Keratinocyte (primary cell): ENCODE data around the gene ARNT2. TPM values are rescaled to one million over a fixed set of nuclear protein-coding genes. Genes with fewer than 3 reads are reported as not detected.

Source experiments
- DNase-seq: peaks from one replicate; pipeline ENCODE4 v3.0.0-alpha.2; 2011; ENCODE audit warnings: low read depth, missing footprints, low spot score
- FAIRE-seq: peaks from 2 replicates; lab custom pipeline; 2011; peaks lifted over from hg19 to GRCh38; lab: Jason Lieb, UNC
- H2AFZ ChIP-seq: 2 replicates; pipeline ENCODE4 v1.6.0; 2012; ENCODE audit warnings: low read length, control low read depth, inconsistent platforms; ENCODE audit not compliant: control insufficient read depth
- H3K27ac ChIP-seq: 2 replicates; pipeline ENCODE4 v1.5.1; 2011; ENCODE audit warnings: low read length; ENCODE audit not compliant: control insufficient read depth, insufficient read depth
- H3K27me3 ChIP-seq: 3 replicates; pipeline ENCODE4 v1.6.0; 2011; ENCODE audit warnings: low read length; ENCODE audit not compliant: control insufficient read depth, insufficient read depth; ENCODE audit errors: extremely low read depth
- H3K36me3 ChIP-seq, 2 experiments: 2 replicates in 1 of 2; 3 replicates in 1 of 2; pipeline ENCODE4 v1.5.1; 2011; ENCODE audit warnings: low read length in 2 of 2, mild to moderate bottlenecking in 1 of 2; ENCODE audit not compliant: control insufficient read depth in 2 of 2, insufficient read depth in 2 of 2; ENCODE audit errors: extremely low read depth in 1 of 2
- H3K4me1 ChIP-seq: 3 replicates; pipeline ENCODE4 v1.5.1; 2011; ENCODE audit warnings: low read length; ENCODE audit not compliant: control insufficient read depth, insufficient read depth; ENCODE audit errors: extremely low read depth
- H3K4me2 ChIP-seq: 3 replicates; pipeline ENCODE4 v1.6.0; 2011; ENCODE audit warnings: low read depth, low read length; ENCODE audit not compliant: control insufficient read depth, insufficient read depth; ENCODE audit errors: extremely low read depth
- H3K4me3 ChIP-seq, 3 experiments: fragments of 200-600 bp in 1 of 3; sonication (generic) in 1 of 3; 2 replicates in 2 of 3; 3 replicates in 1 of 3; pipeline ENCODE4 v1.5.1; 2011 to 2016; ENCODE audit warnings: low read length in 3 of 3, mild to moderate bottlenecking in 3 of 3, control low read depth in 2 of 3, inconsistent platforms in 1 of 3, low read depth in 1 of 3, mixed read lengths in 1 of 3, mixed run types in 1 of 3, moderate library complexity in 1 of 3; ENCODE audit not compliant: control insufficient read depth in 2 of 3, insufficient read depth in 2 of 3; ENCODE audit errors: extremely low read depth in 1 of 3
- H3K79me2 ChIP-seq: 2 replicates; pipeline ENCODE4 v1.6.0; 2012; ENCODE audit warnings: low read length; ENCODE audit not compliant: control insufficient read depth, insufficient read depth
- H3K9ac ChIP-seq: 3 replicates; pipeline ENCODE4 v1.6.0; 2011; ENCODE audit warnings: low read length; ENCODE audit not compliant: control insufficient read depth, insufficient read depth; ENCODE audit errors: extremely low read depth
- H3K9me1 ChIP-seq: 3 replicates; pipeline ENCODE4 v1.6.0; 2011; ENCODE audit warnings: low read length; ENCODE audit not compliant: control insufficient read depth, insufficient read depth; ENCODE audit errors: extremely low read depth
- H3K9me3 ChIP-seq: 2 replicates; pipeline ENCODE4 v1.5.1; 2012; ENCODE audit warnings: low read depth, low read length; ENCODE audit not compliant: control insufficient read depth
- H4K20me1 ChIP-seq: 3 replicates; pipeline ENCODE4 v1.6.0; 2011; ENCODE audit warnings: low read length; ENCODE audit not compliant: control insufficient read depth, insufficient read depth; ENCODE audit errors: extremely low read depth
- EZH2 ChIP-seq: IDR thresholded peaks from one replicate; pipeline ENCODE4 v1.6.1; 2012; ENCODE audit warnings: inconsistent platforms, mild to moderate bottlenecking, low read length, moderate library complexity
- dilution Hi-C: fragments of 300-500 bp; cut with MboI; formaldehyde crosslinking; loops from one replicate; pipeline ENCODE4 v1.7.0; 2020; ENCODE audit warnings: low sequenced_read_pairs; ENCODE audit not compliant: extremely low pct_ligation_motif_present
- polyA plus RNA-seq, 5 experiments: library from polyadenylated mRNA; depleted of rRNA in 3 of 5; stranded (reverse) in 3 of 5; stranded (forward) in 1 of 5; unstranded in 1 of 5; fragments of >200 nt; gene quantifications; 1 replicate in 1 of 5; 2 replicates in 3 of 5; 3 replicates in 1 of 5; pipeline versions ENCODE4 v1.2.1 to v1.2.3, GENCODE V29; 2011 to 2012; ENCODE audit warnings: missing spikeins in 2 of 5, low read depth in 1 of 5, low replicate concordance in 1 of 5
- TF ChIP-seq, protein P1 (sequence below), 3 experiments: IDR thresholded peaks in 1 of 3; conservative IDR thresholded peaks in 1 of 3; optimal IDR thresholded peaks in 1 of 3; 2 replicates in 2 of 3; 3 replicates in 1 of 3; pipeline versions ENCODE3 to v1.5.1; 2011; ENCODE audit warnings: low read length in 3 of 3, mild to moderate bottlenecking in 3 of 3, moderate library complexity in 2 of 3, control low read depth in 1 of 3, inconsistent platforms in 1 of 3; ENCODE audit not compliant: insufficient read depth in 2 of 3; ENCODE audit errors: extremely low read depth in 1 of 3

ARNT2 gene
- polyA plus RNA-seq, 1 donor (not counting 4 experiments of a cell fraction or from before 2014, with no cell fraction given), result 0.16 TPM

GRCh38 chr15:80461356-80462095, 57.3 kb downstream of the ARNT2 start:
- H4K20me1 ChIP-seq, result no peaks in the 10 kb centered on the region
- no peak overlapping the region for H3K9ac ChIP-seq
- DNase-seq, result no peak
- H3K36me3 ChIP-seq, result no peaks in the 10 kb centered on the region
- no peaks in the 10 kb centered on the region for H3K9me3 ChIP-seq
- no peaks in the 10 kb centered on the region for H3K79me2 ChIP-seq
- H3K9me1 ChIP-seq, result no peaks in the 10 kb centered on the region
- H3K4me3 ChIP-seq, result no peak overlapping the region
- no peak overlapping the region for H2AFZ ChIP-seq
- TF ChIP-seq EZH2, result no peak
- TF ChIP-seq, protein P1, sequence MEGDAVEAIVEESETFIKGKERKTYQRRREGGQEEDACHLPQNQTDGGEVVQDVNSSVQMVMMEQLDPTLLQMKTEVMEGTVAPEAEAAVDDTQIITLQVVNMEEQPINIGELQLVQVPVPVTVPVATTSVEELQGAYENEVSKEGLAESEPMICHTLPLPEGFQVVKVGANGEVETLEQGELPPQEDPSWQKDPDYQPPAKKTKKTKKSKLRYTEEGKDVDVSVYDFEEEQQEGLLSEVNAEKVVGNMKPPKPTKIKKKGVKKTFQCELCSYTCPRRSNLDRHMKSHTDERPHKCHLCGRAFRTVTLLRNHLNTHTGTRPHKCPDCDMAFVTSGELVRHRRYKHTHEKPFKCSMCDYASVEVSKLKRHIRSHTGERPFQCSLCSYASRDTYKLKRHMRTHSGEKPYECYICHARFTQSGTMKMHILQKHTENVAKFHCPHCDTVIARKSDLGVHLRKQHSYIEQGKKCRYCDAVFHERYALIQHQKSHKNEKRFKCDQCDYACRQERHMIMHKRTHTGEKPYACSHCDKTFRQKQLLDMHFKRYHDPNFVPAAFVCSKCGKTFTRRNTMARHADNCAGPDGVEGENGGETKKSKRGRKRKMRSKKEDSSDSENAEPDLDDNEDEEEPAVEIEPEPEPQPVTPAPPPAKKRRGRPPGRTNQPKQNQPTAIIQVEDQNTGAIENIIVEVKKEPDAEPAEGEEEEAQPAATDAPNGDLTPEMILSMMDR (optimal IDR thresholded peaks at IDR 0.05 in 1 of 3, IDR thresholded peaks at IDR 0.05 in 1 of 3, conservative IDR thresholded peaks at IDR 0.05 in 1 of 3; ENCODE audit: extremely low read depth in 1 of 3, insufficient read depth in 2 of 3, low read length in 3 of 3), result no peak
- no peaks in the 10 kb centered on the region for H3K4me1 ChIP-seq
- H3K27ac ChIP-seq, result no peak overlapping the region
- peaks cover 12% of the 10 kb centered on the region for H3K27me3 ChIP-seq
- H3K4me2 ChIP-seq, result no peak overlapping the region
- FAIRE-seq, result no peak
- dilution Hi-C loops, result no loop called here

GRCh38 chr15:80462111-80462510, 57.9 kb downstream of the ARNT2 start:
- Histone ChIP-seq H3K4me2 (no peak overlapping the region), H4K20me1 (no peaks in the 10 kb centered on the region), H3K79me2 (no peaks in the 10 kb centered on the region), H3K4me3 (no peak overlapping the region), H3K27me3 (peaks cover 16% of the 10 kb centered on the region), H3K9ac (no peak overlapping the region), H3K27ac (no peak overlapping the region), H3K36me3 (no peaks in the 10 kb centered on the region), H3K9me1 (no peaks in the 10 kb centered on the region), H3K9me3 (no peaks in the 10 kb centered on the region), H3K4me1 (no peaks in the 10 kb centered on the region), H2AFZ (no peak overlapping the region)
- FAIRE-seq, result no peak
- no peak for TF ChIP-seq EZH2
- DNase-seq, result no peak
- dilution Hi-C loops, result no loop called here
